Liver (tissue), 9 donors: ENCODE data around the gene CDH4. TPM values are rescaled to one million over a fixed set of nuclear protein-coding genes. Genes with fewer than 3 reads are reported as not detected.

Source experiments
- DNase-seq: peaks from one replicate; pipeline ENCODE4 v3.0.0-alpha.2; 2017; ENCODE audit warnings: low spot score
- H3K27ac ChIP-seq, 2 donors: one replicate each; pipeline ENCODE4 v1.7.0; 2013; ENCODE audit warnings: inconsistent platforms in 2 of 2, low read length in 2 of 2, control low read depth in 1 of 2, low read depth in 1 of 2, mild to moderate bottlenecking in 1 of 2
- H3K27me3 ChIP-seq, 4 donors: one replicate each; pipeline versions ENCODE4 v1.6.1 to v1.7.0; 2013; ENCODE audit warnings: low read length in 3 of 4, inconsistent platforms in 1 of 4, mild to moderate bottlenecking in 1 of 4, moderate library complexity in 1 of 4; ENCODE audit not compliant: control insufficient read depth in 4 of 4, insufficient read depth in 4 of 4
- H3K36me3 ChIP-seq, 4 donors: one replicate each; pipeline versions ENCODE4 v1.6.1 to v1.7.0; 2013; ENCODE audit warnings: low read length in 3 of 4, mild to moderate bottlenecking in 3 of 4, low read depth in 1 of 4, moderate library complexity in 1 of 4; ENCODE audit not compliant: control insufficient read depth in 4 of 4, insufficient read depth in 3 of 4
- H3K4me1 ChIP-seq, 4 donors: one replicate each; pipeline versions ENCODE4 v1.6.1 to v1.7.0; 2013; ENCODE audit warnings: low read length in 3 of 4, mild to moderate bottlenecking in 3 of 4, moderate library complexity in 1 of 4; ENCODE audit not compliant: control insufficient read depth in 4 of 4, insufficient read depth in 4 of 4
- H3K4me3 ChIP-seq, 3 donors: one replicate each; pipeline versions ENCODE4 v1.6.1 to v1.7.0; 2013; ENCODE audit warnings: low read length in 3 of 3, control low read depth in 1 of 3, low read depth in 1 of 3, mild to moderate bottlenecking in 1 of 3
- H3K9ac ChIP-seq, 2 donors: one replicate each; pipeline ENCODE4 v1.7.0; 2013; ENCODE audit warnings: low read length in 2 of 2, mild to moderate bottlenecking in 2 of 2, moderate library complexity in 2 of 2, control low read depth in 1 of 2, low read depth in 1 of 2
- H3K9me3 ChIP-seq, 4 donors: one replicate each; pipeline versions ENCODE4 v1.6.1 to v1.7.0; 2013; ENCODE audit warnings: low read length in 3 of 4; ENCODE audit not compliant: control insufficient read depth in 4 of 4
- ATF3 ChIP-seq: IDR thresholded peaks from 2 replicates; pipeline ENCODE4 v1.6.1; 2016; ENCODE audit warnings: antibody characterized with exemption
- CTCF ChIP-seq: fragments of 150-350 bp; IDR thresholded peaks from 2 replicates; pipeline ENCODE4 v1.5.1; 2017; ENCODE audit warnings: improper control_type of control experiment, low read depth, low read length; ENCODE audit not compliant: missing input control
- EGR1 ChIP-seq, 2 donors: IDR thresholded peaks; 2 replicates each; pipeline ENCODE4 v1.6.1; 2016 to 2018; ENCODE audit warnings: antibody characterized with exemption in 2 of 2, low read depth in 2 of 2
- FOXA1 ChIP-seq: IDR thresholded peaks from 2 replicates; pipeline ENCODE4 v1.6.1; 2016; ENCODE audit warnings: antibody characterized with exemption
- FOXA2 ChIP-seq: IDR thresholded peaks from 2 replicates; pipeline ENCODE4 v1.6.1; 2016; ENCODE audit warnings: antibody characterized with exemption
- GABPA ChIP-seq, 2 donors: IDR thresholded peaks in 1 of 2; conservative IDR thresholded peaks in 1 of 2; 2 replicates each; pipeline ENCODE4 v1.6.1; 2016; ENCODE audit warnings: antibody characterized with exemption in 2 of 2, mild to moderate bottlenecking in 1 of 2, moderate library complexity in 1 of 2
- HNF4A ChIP-seq, 2 donors: conservative IDR thresholded peaks; 2 replicates each; pipeline ENCODE4 v1.6.1; 2016; ENCODE audit warnings: antibody characterized with exemption in 2 of 2, mild to moderate bottlenecking in 2 of 2
- HNF4G ChIP-seq: IDR thresholded peaks from 2 replicates; pipeline ENCODE4 v1.6.1; 2016; ENCODE audit warnings: antibody characterized with exemption
- JUND ChIP-seq, 2 donors: IDR thresholded peaks; 2 replicates each; pipeline ENCODE4 v1.6.1; 2016; ENCODE audit warnings: antibody characterized with exemption in 2 of 2
- MAX ChIP-seq: IDR thresholded peaks from 2 replicates; pipeline ENCODE4 v1.6.1; 2016; ENCODE audit warnings: antibody characterized with exemption
- NR2F2 ChIP-seq: IDR thresholded peaks from 2 replicates; pipeline ENCODE4 v1.6.1; 2016; ENCODE audit warnings: antibody characterized with exemption
- RAD21 ChIP-seq, 2 donors: IDR thresholded peaks; 2 replicates each; pipeline ENCODE4 v1.6.1; 2016; ENCODE audit warnings: antibody characterized with exemption in 2 of 2, mild to moderate bottlenecking in 2 of 2
- RXRA ChIP-seq, 2 donors: IDR thresholded peaks; 2 replicates each; pipeline ENCODE4 v1.6.1; 2017 to 2018; ENCODE audit warnings: antibody characterized with exemption in 2 of 2, mild to moderate bottlenecking in 1 of 2
- SP1 ChIP-seq: IDR thresholded peaks from 2 replicates; pipeline ENCODE4 v1.6.1; 2018; ENCODE audit warnings: antibody characterized with exemption, mild to moderate bottlenecking
- TAF1 ChIP-seq: conservative IDR thresholded peaks from 2 replicates; pipeline ENCODE4 v1.6.1; 2016; ENCODE audit warnings: antibody characterized with exemption, mild to moderate bottlenecking
- YY1 ChIP-seq: IDR thresholded peaks from 2 replicates; pipeline ENCODE4 v1.6.1; 2016; ENCODE audit warnings: antibody characterized with exemption, mild to moderate bottlenecking
- ZBTB33 ChIP-seq: IDR thresholded peaks from 2 replicates; pipeline ENCODE4 v1.6.1; 2016; ENCODE audit warnings: antibody characterized with exemption
- WGBS: extraction: QIAGEN DNeasy Blood & Tissue Kit; methylation state at CpG from one replicate; pipeline ENCODE4 v1.1.7; 2013; 5-methylcytosine and 5-hydroxymethylcytosine counted together
- polyA plus RNA-seq, 2 donors: library from polyadenylated mRNA; stranded (reverse) in 1 of 2; unstranded in 1 of 2; fragments of 200-250 nt in 1 of 2; fragments of >200 nt in 1 of 2; fragmentation: Nextera tagmentation in 1 of 2; extraction: Ambion mirVana in 1 of 2; gene quantifications; one replicate each; pipeline versions ENCODE4 v1.2.1 to v1.2.3, GENCODE V29; 2013 to 2015
- total RNA-seq, 2 donors: library from RNA; depleted of rRNA; stranded (reverse); fragments of >200 nt; gene quantifications; one replicate each; pipeline ENCODE4 v1.2.3, GENCODE V29; 2014
- TF ChIP-seq, protein P1 (sequence below): IDR thresholded peaks from 2 replicates; pipeline ENCODE4 v1.6.1; 2016; ENCODE audit warnings: antibody characterized with exemption, mild to moderate bottlenecking
- donor health status: healthy.
- donor health status: healthy.
- donor health status: healthy.
- donor health status: healthy.
- donor health status: healthy.

Gene CDH4
- total and polyA plus RNA-seq, 4 donors, result 0.03 to 0.25 (median 0.19) TPM; not detected in 1

GRCh38 chr20:61805781-61806180, 553.7 kb downstream of the CDH4 start:
- 74% methylated on average over 8 of the region's 8 CpGs for WGBS
- no peak for DNase-seq
- TF ChIP-seq JUND (IDR thresholded peaks at IDR 0.05) (no peak), TAF1 (no peak), CTCF (no peak), SP1 (no peak), FOXA1 (no peak), MAX (no peak)

GRCh38 chr20:61806314-61806713, 554.3 kb downstream of the CDH4 start:
- no peaks in the 10 kb centered on the region for H3K36me3 ChIP-seq
- TF ChIP-seq RAD21 (IDR thresholded peaks at IDR 0.05), result no peak
- no peak for TF ChIP-seq FOXA2
- TF ChIP-seq ATF3, result no peak
- TF ChIP-seq NR2F2, result no peak
- TF ChIP-seq ZBTB33, result no peak
- no peak for TF ChIP-seq FOXA1
- no peak for TF ChIP-seq HNF4A (conservative IDR thresholded peaks at IDR 0.05)
- no peak for TF ChIP-seq TAF1
- TF ChIP-seq MAX, result no peak
- TF ChIP-seq HNF4G, result no peak
- no peak for TF ChIP-seq RXRA (IDR thresholded peaks at IDR 0.05)
- TF ChIP-seq EGR1 (IDR thresholded peaks at IDR 0.05; ENCODE audit: low read depth in 2 of 2), result no peak
- no peak for TF ChIP-seq YY1
- no peak for TF ChIP-seq JUND (IDR thresholded peaks at IDR 0.05)
- TF ChIP-seq GABPA (IDR thresholded peaks at IDR 0.05 in 1 of 2, conservative IDR thresholded peaks at IDR 0.05 in 1 of 2), result no peak
- TF ChIP-seq SP1, result no peak
- TF ChIP-seq, protein P1, sequence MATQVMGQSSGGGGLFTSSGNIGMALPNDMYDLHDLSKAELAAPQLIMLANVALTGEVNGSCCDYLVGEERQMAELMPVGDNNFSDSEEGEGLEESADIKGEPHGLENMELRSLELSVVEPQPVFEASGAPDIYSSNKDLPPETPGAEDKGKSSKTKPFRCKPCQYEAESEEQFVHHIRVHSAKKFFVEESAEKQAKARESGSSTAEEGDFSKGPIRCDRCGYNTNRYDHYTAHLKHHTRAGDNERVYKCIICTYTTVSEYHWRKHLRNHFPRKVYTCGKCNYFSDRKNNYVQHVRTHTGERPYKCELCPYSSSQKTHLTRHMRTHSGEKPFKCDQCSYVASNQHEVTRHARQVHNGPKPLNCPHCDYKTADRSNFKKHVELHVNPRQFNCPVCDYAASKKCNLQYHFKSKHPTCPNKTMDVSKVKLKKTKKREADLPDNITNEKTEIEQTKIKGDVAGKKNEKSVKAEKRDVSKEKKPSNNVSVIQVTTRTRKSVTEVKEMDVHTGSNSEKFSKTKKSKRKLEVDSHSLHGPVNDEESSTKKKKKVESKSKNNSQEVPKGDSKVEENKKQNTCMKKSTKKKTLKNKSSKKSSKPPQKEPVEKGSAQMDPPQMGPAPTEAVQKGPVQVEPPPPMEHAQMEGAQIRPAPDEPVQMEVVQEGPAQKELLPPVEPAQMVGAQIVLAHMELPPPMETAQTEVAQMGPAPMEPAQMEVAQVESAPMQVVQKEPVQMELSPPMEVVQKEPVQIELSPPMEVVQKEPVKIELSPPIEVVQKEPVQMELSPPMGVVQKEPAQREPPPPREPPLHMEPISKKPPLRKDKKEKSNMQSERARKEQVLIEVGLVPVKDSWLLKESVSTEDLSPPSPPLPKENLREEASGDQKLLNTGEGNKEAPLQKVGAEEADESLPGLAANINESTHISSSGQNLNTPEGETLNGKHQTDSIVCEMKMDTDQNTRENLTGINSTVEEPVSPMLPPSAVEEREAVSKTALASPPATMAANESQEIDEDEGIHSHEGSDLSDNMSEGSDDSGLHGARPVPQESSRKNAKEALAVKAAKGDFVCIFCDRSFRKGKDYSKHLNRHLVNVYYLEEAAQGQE, result no peak
- TF ChIP-seq CTCF, result no peak
- H3K27me3 ChIP-seq, result peaks cover 0 to 4% (median 2%) of the 10 kb centered on the region in 4 donors
- no peaks in the 10 kb centered on the region for H3K9me3 ChIP-seq
- no peak for DNase-seq
- 79% methylated on average over 16 of the region's 16 CpGs for WGBS
- H3K4me1 ChIP-seq, result no peaks in the 10 kb centered on the region
- H3K9ac ChIP-seq, result no peak overlapping the region
- H3K27ac ChIP-seq, result no peak overlapping the region
- H3K4me3 ChIP-seq, result no peak overlapping the region

More at GRCh38 chr20:61805781-61806180, 553.7 kb downstream of the CDH4 start:
- Histone ChIP-seq H3K4me1 (no peaks in the 10 kb centered on the region), H3K9me3 (no peaks in the 10 kb centered on the region), H3K27ac (no peak overlapping the region), H3K36me3 (no peaks in the 10 kb centered on the region), H3K9ac (no peak overlapping the region), H3K4me3 (no peak overlapping the region), H3K27me3 (peaks cover 0 to 4% (median 3%) of the 10 kb centered on the region in 4 donors)
